T-helper 1 cell treated with Interleukin-12 subunit alpha and Interleukin-12 subunit beta and Interleukin-4 antibody, amounts not matched to agents 30 μg/mL and 1 μg/mL, for 36 hours (primary cell): ENCODE measurements around the gene ASXL3.

Source experiments
- H3K27ac Mint-ChIP-seq: one replicate; pipeline ENCODE4 v1.8.0; 2021; ENCODE audit warnings: mild to moderate bottlenecking, mixed read lengths
- H3K27me3 Mint-ChIP-seq: one replicate; pipeline ENCODE4 v1.8.0; 2021; ENCODE audit warnings: low read depth, mixed read lengths
- H3K36me3 Mint-ChIP-seq: one replicate; pipeline ENCODE4 v1.8.0; 2021; ENCODE audit warnings: low read depth, mixed read lengths
- H3K4me1 Mint-ChIP-seq: one replicate; pipeline ENCODE4 v1.8.0; 2021; ENCODE audit warnings: low read depth, mixed read lengths
- H3K4me3 Mint-ChIP-seq: one replicate; pipeline ENCODE4 v1.8.0; 2021; ENCODE audit warnings: mild to moderate bottlenecking, moderate library complexity, mixed read lengths
- H3K9me3 Mint-ChIP-seq: one replicate; pipeline ENCODE4 v1.8.0; 2021; ENCODE audit warnings: mixed read lengths

ASXL3 gene

GRCh38 chr18:33603454-33603853 lies 25.4 kb downstream of the ASXL3 start:
- no peaks in the 10 kb centered on the region for H3K4me1 Mint-ChIP-seq
- H3K27ac Mint-ChIP-seq = no peak overlapping the region
- no peak overlapping the region for H3K4me3 Mint-ChIP-seq
- no peaks in the 10 kb centered on the region for H3K36me3 Mint-ChIP-seq
- H3K9me3 Mint-ChIP-seq = no peaks in the 10 kb centered on the region
- no peaks in the 10 kb centered on the region for H3K27me3 Mint-ChIP-seq

- no peak overlapping the region for H3K27ac Mint-ChIP-seq
- no peaks in the 10 kb centered on the region for H3K4me1 Mint-ChIP-seq
- no peaks in the 10 kb centered on the region for H3K36me3 Mint-ChIP-seq
- H3K9me3 Mint-ChIP-seq = no peaks in the 10 kb centered on the region
- H3K4me3 Mint-ChIP-seq = no peak overlapping the region
- no peaks in the 10 kb centered on the region for H3K27me3 Mint-ChIP-seq
Observed at GRCh38 chr18:33605250-33605649, 27.2 kb downstream of the ASXL3 start.

- Mint-ChIP-seq H3K27me3 (no peaks in the 10 kb centered on the region), H3K36me3 (no peaks in the 10 kb centered on the region), H3K27ac (no peak overlapping the region), H3K4me3 (no peak overlapping the region), H3K4me1 (no peaks in the 10 kb centered on the region), H3K9me3 (no peaks in the 10 kb centered on the region)
Observed at GRCh38 chr18:33606621-33607020, 28.6 kb downstream of the ASXL3 start.

- no peaks in the 10 kb centered on the region for H3K27me3 Mint-ChIP-seq
- H3K4me3 Mint-ChIP-seq = no peak overlapping the region
- H3K36me3 Mint-ChIP-seq = no peaks in the 10 kb centered on the region
- H3K4me1 Mint-ChIP-seq = no peaks in the 10 kb centered on the region
- H3K9me3 Mint-ChIP-seq = no peaks in the 10 kb centered on the region
- no peak overlapping the region for H3K27ac Mint-ChIP-seq
Observed at GRCh38 chr18:33611525-33612135, 33.6 kb downstream of the ASXL3 start.

GRCh38 chr18:33612632-33613031 lies 34.6 kb downstream of the ASXL3 start:
- Mint-ChIP-seq H3K36me3 (no peaks in the 10 kb centered on the region), H3K4me3 (no peak overlapping the region), H3K9me3 (no peaks in the 10 kb centered on the region), H3K4me1 (no peaks in the 10 kb centered on the region), H3K27me3 (no peaks in the 10 kb centered on the region), H3K27ac (no peak overlapping the region)

GRCh38 chr18:33616556-33616955 lies 38.5 kb downstream of the ASXL3 start:
- Mint-ChIP-seq H3K4me3 (no peak overlapping the region), H3K27me3 (no peaks in the 10 kb centered on the region), H3K4me1 (no peaks in the 10 kb centered on the region)

GRCh38 chr18:33627114-33627513 lies 49.1 kb downstream of the ASXL3 start:
- H3K4me3 Mint-ChIP-seq = no peak overlapping the region
- H3K4me1 Mint-ChIP-seq = no peaks in the 10 kb centered on the region
- peaks cover 21% of the 10 kb centered on the region for H3K9me3 Mint-ChIP-seq
- H3K36me3 Mint-ChIP-seq = no peaks in the 10 kb centered on the region
- H3K27ac Mint-ChIP-seq = no peak overlapping the region
- H3K27me3 Mint-ChIP-seq = no peaks in the 10 kb centered on the region

More at GRCh38 chr18:33616556-33616955, 38.5 kb downstream of the ASXL3 start:
- Mint-ChIP-seq H3K36me3 (no peaks in the 10 kb centered on the region), H3K9me3 (no peaks in the 10 kb centered on the region), H3K27ac (no peak overlapping the region)

- H3K27ac Mint-ChIP-seq = no peak overlapping the region
- no peaks in the 10 kb centered on the region for H3K4me1 Mint-ChIP-seq
- no peak overlapping the region for H3K4me3 Mint-ChIP-seq
- peaks cover 20% of the 10 kb centered on the region for H3K9me3 Mint-ChIP-seq
- no peaks in the 10 kb centered on the region for H3K27me3 Mint-ChIP-seq
- H3K36me3 Mint-ChIP-seq = no peaks in the 10 kb centered on the region
Observed at GRCh38 chr18:33630476-33630875, 52.5 kb downstream of the ASXL3 start.

GRCh38 chr18:33641141-33641540 lies 63.1 kb downstream of the ASXL3 start:
- H3K27ac Mint-ChIP-seq = no peak overlapping the region
- no peaks in the 10 kb centered on the region for H3K36me3 Mint-ChIP-seq
- H3K27me3 Mint-ChIP-seq = no peaks in the 10 kb centered on the region
- H3K4me1 Mint-ChIP-seq = no peaks in the 10 kb centered on the region
- H3K4me3 Mint-ChIP-seq = no peak overlapping the region
- no peaks in the 10 kb centered on the region for H3K9me3 Mint-ChIP-seq

GRCh38 chr18:33644494-33644893 lies 66.5 kb downstream of the ASXL3 start:
- Mint-ChIP-seq H3K27me3 (no peaks in the 10 kb centered on the region), H3K9me3 (no peaks in the 10 kb centered on the region)

GRCh38 chr18:33647365-33647764 lies 69.3 kb downstream of the ASXL3 start:
- Mint-ChIP-seq H3K36me3 (no peaks in the 10 kb centered on the region), H3K4me1 (no peaks in the 10 kb centered on the region), H3K27ac (no peak overlapping the region), H3K4me3 (no peak overlapping the region), H3K27me3 (no peaks in the 10 kb centered on the region), H3K9me3 (no peaks in the 10 kb centered on the region)

More at GRCh38 chr18:33644494-33644893, 66.5 kb downstream of the ASXL3 start:
- H3K27ac Mint-ChIP-seq = no peak overlapping the region
- H3K36me3 Mint-ChIP-seq = no peaks in the 10 kb centered on the region
- no peaks in the 10 kb centered on the region for H3K4me1 Mint-ChIP-seq
- no peak overlapping the region for H3K4me3 Mint-ChIP-seq

GRCh38 chr18:33652635-33653034 lies 74.6 kb downstream of the ASXL3 start:
- H3K36me3 Mint-ChIP-seq = no peaks in the 10 kb centered on the region
- no peaks in the 10 kb centered on the region for H3K9me3 Mint-ChIP-seq
- no peak overlapping the region for H3K4me3 Mint-ChIP-seq
- H3K27me3 Mint-ChIP-seq = no peaks in the 10 kb centered on the region
- no peaks in the 10 kb centered on the region for H3K4me1 Mint-ChIP-seq
- no peak overlapping the region for H3K27ac Mint-ChIP-seq

- Mint-ChIP-seq H3K9me3 (no peaks in the 10 kb centered on the region), H3K27ac (no peak overlapping the region), H3K4me3 (no peak overlapping the region), H3K4me1 (no peaks in the 10 kb centered on the region), H3K36me3 (no peaks in the 10 kb centered on the region), H3K27me3 (no peaks in the 10 kb centered on the region)
Observed at GRCh38 chr18:33653231-33653630, 75.2 kb downstream of the ASXL3 start.

GRCh38 chr18:33656889-33657448 lies 79.0 kb downstream of the ASXL3 start:
- no peaks in the 10 kb centered on the region for H3K27me3 Mint-ChIP-seq
- H3K27ac Mint-ChIP-seq = no peak overlapping the region
- no peaks in the 10 kb centered on the region for H3K4me1 Mint-ChIP-seq
- H3K36me3 Mint-ChIP-seq = no peaks in the 10 kb centered on the region
- no peaks in the 10 kb centered on the region for H3K9me3 Mint-ChIP-seq
- H3K4me3 Mint-ChIP-seq = no peak overlapping the region

- no peaks in the 10 kb centered on the region for H3K4me1 Mint-ChIP-seq
- no peaks in the 10 kb centered on the region for H3K36me3 Mint-ChIP-seq
- H3K4me3 Mint-ChIP-seq = no peak overlapping the region
- H3K27me3 Mint-ChIP-seq = no peaks in the 10 kb centered on the region
- no peaks in the 10 kb centered on the region for H3K9me3 Mint-ChIP-seq
- H3K27ac Mint-ChIP-seq = no peak overlapping the region
Observed at GRCh38 chr18:33660696-33661310, 82.8 kb downstream of the ASXL3 start.
